Psoas muscle (tissue), 8 donors: Measurements from ENCODE around the gene DEDD. TPM values are rescaled to one million over a fixed set of nuclear protein-coding genes. Genes with fewer than 3 reads are reported as not detected.

Experiments
- ATAC-seq, 4 donors: fragments of 200-7000 bp; cut with Tn5 transposase; one replicate each; pipeline ENCODE4 v1.9.1; 2020; ENCODE audit warnings: moderate library complexity in 3 of 4, mild to moderate bottlenecking in 2 of 4
- DNase-seq, 2 donors: peaks; one replicate each; pipeline ENCODE4 v3.0.0-alpha.2; 2020
- H3K27ac ChIP-seq: fragments of 200-600 bp; one replicate; pipeline ENCODE4 v1.8.0; 2022
- H3K27me3 ChIP-seq, 3 donors: fragments of 200-600 bp in 1 of 3; one replicate each; pipeline versions ENCODE4 v1.6.1 to v1.8.0; 2013 to 2022; ENCODE audit warnings: low read length in 2 of 3, mild to moderate bottlenecking in 2 of 3, moderate library complexity in 1 of 3; ENCODE audit not compliant: insufficient read depth in 3 of 3
- H3K36me3 ChIP-seq, 2 donors: fragments of 200-600 bp in 1 of 2; one replicate each; pipeline versions ENCODE4 v1.6.1 to v1.8.0; 2013 to 2022; ENCODE audit warnings: low read depth in 1 of 2, mild to moderate bottlenecking in 1 of 2, moderate library complexity in 1 of 2; ENCODE audit not compliant: insufficient read depth in 1 of 2
- H3K4me1 ChIP-seq: fragments of 200-600 bp; one replicate; pipeline ENCODE4 v1.8.0; 2022
- H3K4me3 ChIP-seq: fragments of 200-600 bp; one replicate; pipeline ENCODE4 v1.8.0; 2022; ENCODE audit warnings: mild to moderate bottlenecking
- H3K9me3 ChIP-seq: fragments of 200-600 bp; one replicate; pipeline ENCODE4 v1.8.0; 2022
- CTCF ChIP-seq: fragments of 200-600 bp; IDR thresholded peaks from one replicate; pipeline ENCODE4 v1.8.0; 2022; ENCODE audit warnings: antibody characterized with exemption
- WGBS, 3 donors: extraction: QIAGEN DNeasy Blood & Tissue Kit; methylation state at CpG; one replicate each; pipeline versions ENCODE4 v1.1.6 to v1.1.7; 2013; 5-methylcytosine and 5-hydroxymethylcytosine counted together
- intact Hi-C, 2 donors: fragments of 100-400 bp; cut with DNase I; formaldehyde crosslinking; loops; one replicate each; pipeline versions ENCODE4 v1.11.0 to v1.14.2; 2022
- polyA plus RNA-seq, 3 donors: library from polyadenylated mRNA; stranded (reverse); fragments of 200-250 nt; gene quantifications; one replicate each; pipeline ENCODE4 v1.2.3, GENCODE V29; 2013
- total RNA-seq, 4 donors: library from RNA; stranded (reverse); fragmentation: NEBNext Ultra II Directional in 2 of 4; extraction: Animal tissue kit (Norgen Biotek cat#: 25700) in 2 of 4; gene quantifications; one replicate each; pipeline versions ENCODE4 v1.2.1 to v1.2.4, GENCODE V29; 2021 to 2023
- donor health status: healthy with polysubstance abuse.
- donor health status: DM: no; HTN: no; CAD: no; lungs with moderate emphysema.
- donor health status: Bipolar disorder and iron deficiency.
- donor health status: healthy.
- donor health status: DM: yes; HTN: yes; CAD: no.
- donor health status: DM: no; HTN: no; CAD: no.
- donor health status: DM: no; HTN: no; CAD: no.
- donor health status: DM: yes; HTN: yes; CAD: no.

DEDD gene
- total and polyA plus RNA-seq, 7 donors: 30.4 to 70.8 (median 57.7) TPM

GRCh38 chr1:161091796-161092507 is 40.5 kb downstream of the DEDD start:
- Histone ChIP-seq H3K4me3 (no peak overlapping the region), H3K27me3 (no peaks in the 10 kb centered on the region), H3K9me3 (no peaks in the 10 kb centered on the region), H3K27ac (no peak overlapping the region), H3K4me1 (peaks cover 2% of the 10 kb centered on the region), H3K36me3 (no peaks in the 10 kb centered on the region)
- DNase-seq (no peak), ATAC-seq (no peak)
- intact Hi-C loops: loop anchor here (10.0 kb wide), 2 partner anchors 257 to 367 kb away; no protein-coding TSS in a partner anchor
- WGBS, 3 donors: 89 to 91% (median 91%) methylated on average over 7 of the region's 7 CpGs
- TF ChIP-seq CTCF: no peak

- ATAC-seq (no peak), DNase-seq (peak in 1 of 2 donors; percentile 34)
- Histone ChIP-seq H3K9me3 (no peaks in the 10 kb centered on the region), H3K27ac (no peak overlapping the region), H3K36me3 (no peaks in the 10 kb centered on the region), H3K4me1 (no peaks in the 10 kb centered on the region), H3K4me3 (no peak overlapping the region), H3K27me3 (no peaks in the 10 kb centered on the region)
- intact Hi-C loops: loop anchor here (10.0 kb wide), 2 partner anchors 256 to 366 kb away; no protein-coding TSS in a partner anchor
- WGBS, 3 donors: 71 to 77% (median 75%) methylated on average over 5 of the region's 5 CpGs
- TF ChIP-seq CTCF: no peak
Measured at GRCh38 chr1:161091093-161091492, 41.4 kb downstream of the DEDD start.

GRCh38 chr1:161090617-161091016 is 41.9 kb downstream of the DEDD start:
- no peaks in the 10 kb centered on the region for H3K36me3 ChIP-seq
- no peak for TF ChIP-seq CTCF
- ATAC-seq (no peak), DNase-seq (no peak)
- H3K4me1 ChIP-seq: no peaks in the 10 kb centered on the region
- no peak overlapping the region for H3K4me3 ChIP-seq
- H3K9me3 ChIP-seq: no peaks in the 10 kb centered on the region
- H3K27ac ChIP-seq: no peak overlapping the region
- 65 to 74% (median 74%) methylated on average over 3 of the region's 3 CpGs for WGBS, 3 donors
- intact Hi-C loops: loop anchor here (10.0 kb wide), 2 partner anchors 256 to 366 kb away; no protein-coding TSS in a partner anchor
- no peaks in the 10 kb centered on the region for H3K27me3 ChIP-seq

GRCh38 chr1:161089938-161090337 is 42.5 kb downstream of the DEDD start:
- Histone ChIP-seq H3K27me3 (no peaks in the 10 kb centered on the region), H3K4me3 (no peak overlapping the region), H3K4me1 (no peaks in the 10 kb centered on the region), H3K27ac (no peak overlapping the region), H3K9me3 (no peaks in the 10 kb centered on the region), H3K36me3 (no peaks in the 10 kb centered on the region)
- 92 to 96% (median 95%) methylated on average over 5 of the region's 5 CpGs for WGBS, 3 donors
- intact Hi-C loops: loop anchor here (10.0 kb wide), 2 partner anchors 255 to 365 kb away; no protein-coding TSS in a partner anchor
- DNase-seq (peak in 1 of 2 donors; percentile 2), ATAC-seq (no peak)
- TF ChIP-seq CTCF: no peak
